Hepatic stellate cell (primary cell): ENCODE results near the gene CBL.
"Not testable (repeated sequence)": the region's sequence is repeated elsewhere in the genome, so short reads cannot be mapped to it uniquely, and the experiment has no call there.

ENCODE experiments used
- DNase-seq: peaks from one replicate; pipeline ENCODE4 v3.0.0; 2011; ENCODE audit warnings: low spot score

CBL gene

GRCh38 chr11:119205574-119206510 lies at the start of gene CBL:
Gene CBL, plus strand, starts transcription at chr11:119206339. Its CDS starts 79 bp downstream, at chr11:119206418.
- DNase-seq, result peak; percentile 97

- no peak for DNase-seq
Observed at GRCh38 chr11:119156496-119156895, 49.6 kb upstream of the CBL start.

- no peak for DNase-seq
Observed at GRCh38 chr11:119157063-119157462, 49.1 kb upstream of the CBL start.

- DNase-seq, result no peak
Observed at GRCh38 chr11:119158467-119158866, 47.7 kb upstream of the CBL start.

GRCh38 chr11:119160151-119160550 lies 46.0 kb upstream of the CBL start:
- DNase-seq, result no peak

GRCh38 chr11:119161871-119162270 lies 44.3 kb upstream of the CBL start:
- DNase-seq, result no peak

- DNase-seq, result peak; percentile 77
Observed at GRCh38 chr11:119166368-119167076, 39.6 kb upstream of the CBL start.

- not testable (repeated sequence) for DNase-seq
Observed at GRCh38 chr11:119167077-119167458, 39.1 kb upstream of the CBL start.

- DNase-seq, result no peak
Observed at GRCh38 chr11:119167933-119168332, 38.2 kb upstream of the CBL start.

GRCh38 chr11:119168471-119169281 lies 37.5 kb upstream of the CBL start, which contains the start of gene NLRX1:
Gene NLRX1, plus strand, starts transcription at chr11:119168725. Its CDS starts 2,679 bp downstream, at chr11:119171404.
- DNase-seq, result peak; percentile 97

GRCh38 chr11:119169282-119169719 lies 36.8 kb upstream of the CBL start:
- DNase-seq, result peak; percentile 60

- DNase-seq, result no peak
Observed at GRCh38 chr11:119172513-119172912, 33.6 kb upstream of the CBL start.

- DNase-seq, result no peak
Observed at GRCh38 chr11:119173453-119173852, 32.7 kb upstream of the CBL start.

GRCh38 chr11:119175493-119176077 lies 30.6 kb upstream of the CBL start:
- DNase-seq, result no peak

- no peak for DNase-seq
Observed at GRCh38 chr11:119178166-119178680, 27.9 kb upstream of the CBL start.

GRCh38 chr11:119179342-119179741 lies 26.8 kb upstream of the CBL start:
- no peak for DNase-seq

GRCh38 chr11:119179983-119180382 lies 26.2 kb upstream of the CBL start:
- no peak for DNase-seq

- no peak for DNase-seq
Observed at GRCh38 chr11:119180729-119181676, 25.1 kb upstream of the CBL start.

- no peak for DNase-seq
Observed at GRCh38 chr11:119181677-119182412, 24.3 kb upstream of the CBL start.

GRCh38 chr11:119184399-119184798 lies 21.7 kb upstream of the CBL start:
- DNase-seq, result not testable (repeated sequence)
